Adipocyte (in vitro differentiated cells): ENCODE results near the gene NOXRED1.
A peak's percentile ranks its signal among the peaks of the same experiment; 100 is the strongest.

Source experiments
- DNase-seq: peaks from one replicate; pipeline ENCODE4 v3.0.0-alpha.2; 2015; ENCODE audit warnings: low read depth
- H3K27me3 ChIP-seq: replicated peaks from 2 replicates; pipeline ENCODE4 v1.7.0; 2013; ENCODE audit warnings: mild to moderate bottlenecking, low read length, moderate library complexity; ENCODE audit not compliant: control insufficient read depth, insufficient read depth
- H3K36me3 ChIP-seq: 2 replicates; pipeline ENCODE4 v1.7.0; 2013; ENCODE audit warnings: low read length, mild to moderate bottlenecking, moderate library complexity; ENCODE audit not compliant: control insufficient read depth, insufficient read depth, severe bottlenecking
- H3K4me1 ChIP-seq: 2 replicates; pipeline ENCODE4 v1.7.0; 2013; ENCODE audit warnings: mild to moderate bottlenecking, low read length, moderate library complexity; ENCODE audit not compliant: control insufficient read depth, insufficient read depth
- H3K4me3 ChIP-seq: 2 replicates; pipeline ENCODE4 v1.7.0; 2013; ENCODE audit warnings: mild to moderate bottlenecking, low read length, moderate library complexity
- H3K9ac ChIP-seq: 2 replicates; pipeline ENCODE4 v1.7.0; 2013; ENCODE audit warnings: mild to moderate bottlenecking, low read length, moderate library complexity
- H3K9me3 ChIP-seq: 2 replicates; pipeline ENCODE4 v1.7.0; 2013; ENCODE audit warnings: mild to moderate bottlenecking, low read length, moderate library complexity; ENCODE audit not compliant: control insufficient read depth

Gene NOXRED1

GRCh38 chr14:77406718-77407117 lies 16.6 kb downstream of the NOXRED1 start:
- Histone ChIP-seq H3K9me3 (no peaks in the 10 kb centered on the region), H3K9ac (no peak overlapping the region), H3K4me1 (peaks cover 10% of the 10 kb centered on the region), H3K36me3 (no peaks in the 10 kb centered on the region), H3K4me3 (no peak overlapping the region), H3K27me3 (no peaks in the 10 kb centered on the region)
- no peak for DNase-seq

GRCh38 chr14:77406086-77406485 lies 17.2 kb downstream of the NOXRED1 start:
- H3K9ac ChIP-seq: no peak overlapping the region
- peaks cover 10% of the 10 kb centered on the region for H3K4me1 ChIP-seq
- no peak overlapping the region for H3K4me3 ChIP-seq
- no peaks in the 10 kb centered on the region for H3K27me3 ChIP-seq
- H3K36me3 ChIP-seq: no peaks in the 10 kb centered on the region
- no peaks in the 10 kb centered on the region for H3K9me3 ChIP-seq
- DNase-seq: no peak

GRCh38 chr14:77403768-77404167 lies 19.6 kb downstream of the NOXRED1 start:
- no peak overlapping the region for H3K9ac ChIP-seq
- H3K9me3 ChIP-seq: no peaks in the 10 kb centered on the region
- H3K4me3 ChIP-seq: no peak overlapping the region
- peaks cover 10% of the 10 kb centered on the region for H3K4me1 ChIP-seq
- no peaks in the 10 kb centered on the region for H3K36me3 ChIP-seq
- DNase-seq: no peak
- H3K27me3 ChIP-seq: no peaks in the 10 kb centered on the region

GRCh38 chr14:77400216-77400615 lies 23.1 kb downstream of the NOXRED1 start:
- H3K4me3 ChIP-seq: no peak overlapping the region
- H3K9me3 ChIP-seq: no peaks in the 10 kb centered on the region
- DNase-seq: no peak
- no peaks in the 10 kb centered on the region for H3K27me3 ChIP-seq
- no peak overlapping the region for H3K9ac ChIP-seq
- no peaks in the 10 kb centered on the region for H3K36me3 ChIP-seq
- H3K4me1 ChIP-seq: no peaks in the 10 kb centered on the region

- H3K27me3 ChIP-seq: no peaks in the 10 kb centered on the region
- H3K4me1 ChIP-seq: no peaks in the 10 kb centered on the region
- H3K9me3 ChIP-seq: no peaks in the 10 kb centered on the region
- no peak overlapping the region for H3K4me3 ChIP-seq
- no peak for DNase-seq
- H3K9ac ChIP-seq: no peak overlapping the region
- peaks cover 3% of the 10 kb centered on the region for H3K36me3 ChIP-seq
Measured at GRCh38 chr14:77390188-77390587, 33.1 kb downstream of the NOXRED1 start.

GRCh38 chr14:77378701-77379100 lies 44.6 kb downstream of the NOXRED1 start:
- H3K27me3 ChIP-seq: no peaks in the 10 kb centered on the region
- H3K4me1 ChIP-seq: peaks cover 5% of the 10 kb centered on the region
- no peak for DNase-seq
- H3K9me3 ChIP-seq: no peaks in the 10 kb centered on the region
- H3K4me3 ChIP-seq: no peak overlapping the region
- no peaks in the 10 kb centered on the region for H3K36me3 ChIP-seq
- H3K9ac ChIP-seq: no peak overlapping the region

- no peaks in the 10 kb centered on the region for H3K36me3 ChIP-seq
- peak overlapping the region; percentile 98 for H3K4me3 ChIP-seq
- H3K27me3 ChIP-seq: no peaks in the 10 kb centered on the region
- no peaks in the 10 kb centered on the region for H3K9me3 ChIP-seq
- H3K9ac ChIP-seq: peak overlapping the region; percentile 93
- no peak for DNase-seq
- H3K4me1 ChIP-seq: peaks cover 8% of the 10 kb centered on the region
Measured at GRCh38 chr14:77377502-77377844, 45.9 kb downstream of the NOXRED1 start.

GRCh38 chr14:77376771-77377501 lies 46.4 kb downstream of the NOXRED1 start, which contains the start of the genes SAMD15 and TMED8:
SAMD15 (plus strand) TSS chr14:77377379; CDS start chr14:77377419, 40 bp downstream.
TMED8 (minus strand) TSS chr14:77377094; CDS start chr14:77377053, 41 bp downstream.
- H3K27me3 ChIP-seq: no peaks in the 10 kb centered on the region
- H3K4me1 ChIP-seq: peaks cover 8% of the 10 kb centered on the region
- H3K4me3 ChIP-seq: peak within 1 kb of the TSS; percentile 98
- no peaks in the 10 kb centered on the region for H3K36me3 ChIP-seq
- no peaks in the 10 kb centered on the region for H3K9me3 ChIP-seq
- DNase-seq: peak; percentile 93
- H3K9ac ChIP-seq: peak within 1 kb of the TSS; percentile 93

GRCh38 chr14:77375973-77376770 lies 47.2 kb downstream of the NOXRED1 start:
- Histone ChIP-seq H3K36me3 (no peaks in the 10 kb centered on the region), H3K9ac (peak overlapping the region; percentile 93), H3K9me3 (no peaks in the 10 kb centered on the region), H3K4me3 (peak overlapping the region; percentile 98), H3K4me1 (peaks cover 8% of the 10 kb centered on the region), H3K27me3 (no peaks in the 10 kb centered on the region)
- DNase-seq: peak; percentile 5

GRCh38 chr14:77375164-77375950 lies 48.0 kb downstream of the NOXRED1 start:
- H3K9ac ChIP-seq: no peak overlapping the region
- no peak for DNase-seq
- peaks cover 8% of the 10 kb centered on the region for H3K4me1 ChIP-seq
- no peak overlapping the region for H3K4me3 ChIP-seq
- no peaks in the 10 kb centered on the region for H3K9me3 ChIP-seq
- no peaks in the 10 kb centered on the region for H3K27me3 ChIP-seq
- no peaks in the 10 kb centered on the region for H3K36me3 ChIP-seq

GRCh38 chr14:77372304-77372841 lies 51.0 kb downstream of the NOXRED1 start:
- Histone ChIP-seq H3K9ac (no peak overlapping the region), H3K27me3 (no peaks in the 10 kb centered on the region), H3K4me1 (peaks cover 5% of the 10 kb centered on the region), H3K9me3 (no peaks in the 10 kb centered on the region), H3K36me3 (no peaks in the 10 kb centered on the region), H3K4me3 (no peak overlapping the region)
- DNase-seq: peak; percentile 33
